DND-41 (cell line): ENCODE data around the gene TOLLIP.

Source experiments
- CTCF ChIP-seq: IDR thresholded peaks from 2 replicates; pipeline ENCODE4 v1.5.1; 2012; ENCODE audit warnings: borderline replicate concordance, low read length, moderate library complexity, mild to moderate bottlenecking; ENCODE audit not compliant: poor library complexity, severe bottlenecking; ENCODE audit errors: extremely low read depth
- EZH2 ChIP-seq: IDR thresholded peaks from 3 replicates; pipeline ENCODE4 v1.6.1; 2012; ENCODE audit warnings: borderline replicate concordance, low read depth, mild to moderate bottlenecking, moderate library complexity, low read length, inconsistent platforms; ENCODE audit not compliant: severe bottlenecking

- TF ChIP-seq CTCF, result no peak
- TF ChIP-seq EZH2, result no peak
Measured at GRCh38 chr11:1271927-1272326, 37.5 kb downstream of the TOLLIP start.
